GM12864 (cell line): ENCODE results near the gene KCNA2.

ENCODE experiments used
- DNase-seq: peaks from one replicate; pipeline ENCODE4 v3.0.0-alpha.2; 2011; ENCODE audit warnings: low read depth
- H3K4me3 ChIP-seq: 2 replicates; pipeline ENCODE4 v1.5.1; 2011; ENCODE audit warnings: mild to moderate bottlenecking, low read depth, low read length, control low read depth
- CTCF ChIP-seq: IDR thresholded peaks from 2 replicates; pipeline ENCODE4 v1.5.1; 2011; ENCODE audit warnings: low read depth, mild to moderate bottlenecking, moderate library complexity, low read length, control low read depth, inconsistent platforms; ENCODE audit errors: missing control alignments

KCNA2 gene

GRCh38 chr1:110548381-110548780 lies 57.8 kb downstream of the KCNA2 start:
- no peak for DNase-seq
- TF ChIP-seq CTCF = peak; percentile 84

GRCh38 chr1:110547017-110547416 lies 59.1 kb downstream of the KCNA2 start:
- DNase-seq = no peak
- no peak for TF ChIP-seq CTCF
- no peak overlapping the region for H3K4me3 ChIP-seq

More at GRCh38 chr1:110548381-110548780, 57.8 kb downstream of the KCNA2 start:
- H3K4me3 ChIP-seq = no peak overlapping the region

- H3K4me3 ChIP-seq = no peak overlapping the region
- no peak for DNase-seq
- no peak for TF ChIP-seq CTCF
Observed at GRCh38 chr1:110545492-110545891, 60.7 kb downstream of the KCNA2 start.

- no peak for TF ChIP-seq CTCF
Observed at GRCh38 chr1:110544753-110545152, 61.4 kb downstream of the KCNA2 start.

More at GRCh38 chr1:110544753-110545152, 61.4 kb downstream of the KCNA2 start:
- no peak for DNase-seq
- no peak overlapping the region for H3K4me3 ChIP-seq
